ENCODE measurements around the gene HEXD.

Gene HEXD

GRCh38 chr17:82415336-82415735 is 2.8 kb upstream of the HEXD start:
- no peak for DNase-seq (ENCODE audit: low read depth)

DNA sequence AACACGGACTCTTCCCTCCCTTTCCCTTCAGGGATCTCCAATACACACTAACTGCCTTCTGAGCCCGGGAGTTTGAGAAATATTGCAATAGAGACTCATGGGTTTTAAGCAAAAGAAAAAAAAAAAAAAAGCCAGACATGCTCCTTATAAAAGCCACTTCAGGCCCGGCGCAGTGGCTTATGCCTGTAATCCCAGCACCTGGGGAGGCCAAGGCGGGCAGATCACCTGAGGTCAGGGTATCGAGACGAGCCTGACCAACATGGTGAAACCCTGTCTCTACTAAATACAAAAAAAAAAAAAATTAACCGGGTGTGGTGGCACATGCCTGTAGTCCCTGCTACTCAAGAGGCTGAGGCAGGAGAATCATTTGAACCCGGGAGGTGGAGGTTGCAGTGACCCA is 2.4 kb upstream of the HEXD start:
- no peak for DNase-seq (ENCODE audit: low read depth)

DNA sequence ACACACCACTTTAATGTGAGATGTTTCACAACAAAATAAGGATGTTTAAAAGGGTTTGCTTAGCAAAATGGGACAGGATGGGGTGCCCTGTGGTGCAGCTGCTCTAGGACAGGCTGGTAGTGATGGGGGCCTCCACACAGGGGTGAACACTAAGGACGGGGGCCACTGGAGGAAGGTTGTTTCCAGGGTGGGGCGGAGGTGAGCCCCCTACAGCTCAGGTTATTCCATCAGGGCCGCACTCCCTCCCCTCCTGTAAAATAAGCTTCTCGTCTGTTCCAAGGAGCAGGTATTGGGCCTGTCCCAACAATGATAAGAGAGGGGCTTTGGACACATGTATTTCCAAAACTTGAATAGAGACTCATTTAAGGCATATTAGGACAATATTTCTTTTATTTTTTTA is 1.9 kb upstream of the HEXD start:
- no peak for DNase-seq (ENCODE audit: low read depth)

GRCh38 chr17:82416771-82417170 is 1.4 kb upstream of the HEXD start:
- no peak for DNase-seq (ENCODE audit: low read depth)

DNA sequence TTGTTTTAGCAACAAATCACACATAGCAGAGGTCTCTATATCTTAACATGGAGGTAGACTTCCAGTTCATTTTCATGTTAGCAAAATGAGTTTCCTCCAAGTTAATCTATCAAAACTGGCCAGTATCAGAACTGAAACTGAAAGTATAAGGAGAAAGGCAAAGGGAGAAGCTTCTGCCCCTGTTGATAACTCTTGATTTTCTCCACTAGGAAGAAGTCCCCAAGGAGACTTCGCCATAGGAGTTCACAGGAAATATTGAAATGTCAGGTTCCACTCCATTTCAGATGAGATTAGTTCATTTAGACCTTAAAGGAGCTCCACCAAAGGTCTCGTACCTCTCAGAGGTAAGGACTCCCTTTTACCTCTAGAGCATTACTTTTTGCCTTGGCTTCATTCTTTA is 1.4 kb downstream of the HEXD start:
- no peak for DNase-seq (ENCODE audit: low read depth)

GRCh38 chr17:82424001-82424862 is 6.1 kb downstream of the HEXD start:
- peak; percentile 34 for DNase-seq (ENCODE audit: low read depth)

GRCh38 chr17:82424863-82425159 is 6.7 kb downstream of the HEXD start:
- DNase-seq (ENCODE audit: low read depth), result no peak

DNA sequence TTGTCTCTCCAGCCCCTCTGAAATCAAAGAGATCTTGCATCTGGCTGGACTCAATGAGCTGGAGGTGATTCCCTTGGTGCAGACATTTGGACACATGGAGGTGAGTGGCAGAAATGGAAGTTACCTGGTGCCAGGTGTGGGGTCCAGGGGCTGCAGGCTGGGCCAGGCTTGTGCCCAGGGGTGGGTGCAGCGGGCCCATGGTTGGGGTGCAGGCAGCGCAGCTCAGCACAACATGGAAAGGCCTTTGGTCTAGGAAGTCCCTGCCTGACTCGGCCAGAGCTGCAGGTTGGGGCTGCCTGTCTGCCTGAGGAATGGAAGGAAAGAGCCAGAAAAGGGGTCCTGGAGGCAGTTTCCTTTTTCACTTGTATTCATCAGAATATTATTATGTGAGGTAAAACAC is 10.4 kb downstream of the HEXD start:
- no peak for DNase-seq (ENCODE audit: low read depth)

DNA sequence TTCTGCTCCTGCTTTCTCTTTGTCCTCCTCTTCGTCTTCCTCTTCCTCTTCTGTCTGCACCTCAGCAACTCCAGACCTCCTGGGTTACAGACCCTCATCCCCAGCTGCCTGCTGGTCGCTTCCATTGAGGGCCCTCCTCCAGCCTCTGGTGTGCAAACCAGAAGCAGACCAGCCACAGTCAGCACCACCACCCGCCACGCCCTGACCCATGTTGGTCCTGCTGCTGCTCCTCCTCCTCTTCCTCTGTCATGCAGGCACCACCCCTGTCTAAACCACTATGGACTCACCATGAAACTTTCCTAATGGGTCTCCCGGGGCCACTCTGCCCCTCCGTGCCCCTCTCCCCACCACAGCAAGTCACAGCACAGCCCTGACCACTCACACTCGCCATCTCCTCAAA is 11.7 kb downstream of the HEXD start:
- no peak for DNase-seq (ENCODE audit: low read depth)

DNA sequence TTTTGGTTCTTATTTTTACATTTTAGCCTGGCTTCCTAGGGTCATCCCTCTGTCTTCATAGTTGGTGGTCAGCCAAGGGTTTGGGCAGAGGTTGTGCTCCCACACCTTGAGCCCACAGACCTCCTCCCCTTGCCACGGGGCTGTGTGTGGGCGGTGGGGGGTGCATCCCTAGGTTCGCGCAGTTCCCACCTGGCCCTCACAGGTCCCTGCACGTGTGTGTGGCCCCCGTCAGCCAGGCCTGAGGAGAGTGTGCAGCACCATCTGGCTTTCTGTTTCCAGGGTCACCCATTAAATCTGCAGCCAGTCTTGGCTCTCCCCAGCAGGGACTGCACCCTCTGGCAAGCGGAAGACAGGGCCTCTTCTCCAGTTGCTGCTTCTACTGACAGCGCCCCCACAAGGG is 13.9 kb downstream of the HEXD start:
- no peak for DNase-seq (ENCODE audit: low read depth)

DNA sequence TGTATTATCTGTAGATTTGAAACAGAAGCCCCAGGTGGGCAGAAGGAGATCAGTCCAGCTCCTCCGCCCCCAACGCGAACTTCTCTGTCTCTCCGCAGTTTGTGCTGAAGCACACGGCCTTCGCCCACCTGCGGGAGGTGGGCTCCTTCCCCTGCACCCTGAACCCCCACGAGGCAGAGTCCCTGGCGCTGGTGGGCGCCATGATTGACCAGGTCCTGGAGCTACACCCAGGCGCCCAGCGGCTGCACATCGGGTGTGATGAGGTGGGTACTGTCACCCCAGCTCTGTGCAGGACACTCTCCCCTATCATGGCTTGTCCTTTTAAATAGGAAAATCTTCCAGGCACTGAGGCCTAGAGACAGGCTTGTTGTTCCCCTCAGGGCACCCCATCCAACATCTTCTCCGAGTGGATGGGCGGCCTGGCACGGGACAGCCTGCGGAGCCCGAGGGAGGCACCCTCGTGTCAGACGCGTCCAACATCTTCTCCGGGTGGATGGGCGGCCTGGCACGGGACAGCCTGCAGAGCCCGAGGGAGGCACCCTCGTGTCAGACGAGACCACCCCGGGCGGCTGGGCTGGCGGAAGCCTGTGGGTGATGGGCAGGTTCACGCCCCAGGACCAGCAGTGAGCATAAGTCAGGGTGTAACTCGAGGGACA is 15.5 kb downstream of the HEXD start:
- DNase-seq (ENCODE audit: low read depth), result no peak

DNA sequence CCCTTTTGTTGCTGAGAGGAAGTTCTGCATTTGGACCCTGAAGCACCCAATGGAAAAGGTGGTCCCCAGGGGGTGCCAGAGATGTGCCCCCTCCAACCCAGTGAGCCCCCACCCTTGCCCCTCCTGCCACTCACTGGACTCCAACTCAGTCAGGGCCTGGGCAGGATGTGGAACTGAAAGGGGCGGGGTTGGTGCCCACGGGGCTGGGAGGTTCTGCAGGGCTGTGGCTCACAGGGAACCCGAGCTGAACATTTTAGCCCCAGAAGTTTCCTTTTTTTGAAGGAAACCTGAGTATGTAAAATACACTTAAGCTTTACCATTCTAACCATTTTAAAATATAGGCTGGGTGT is 16.0 kb downstream of the HEXD start:
- DNase-seq (ENCODE audit: low read depth), result no peak

DNA sequence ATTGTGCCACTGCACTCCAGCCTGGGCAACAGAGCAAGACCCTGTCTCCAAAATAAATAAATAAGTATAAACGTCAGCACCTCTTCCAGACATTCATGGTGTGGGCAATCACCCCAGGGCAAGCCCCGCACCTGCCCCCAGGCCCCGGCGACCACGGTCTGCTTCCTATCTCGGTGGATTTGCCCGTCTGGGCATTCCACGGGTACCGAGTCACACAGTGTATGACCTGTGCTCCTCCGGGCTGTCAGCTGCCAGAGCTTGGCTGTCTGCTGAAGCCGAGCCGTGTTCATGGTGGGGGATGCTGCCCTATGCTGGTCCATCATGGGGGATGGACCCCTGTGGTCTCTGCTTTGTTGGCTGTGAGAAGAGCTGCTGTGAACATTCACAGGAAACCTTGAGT is 17.0 kb downstream of the HEXD start:
- no peak for DNase-seq (ENCODE audit: low read depth)

DNA sequence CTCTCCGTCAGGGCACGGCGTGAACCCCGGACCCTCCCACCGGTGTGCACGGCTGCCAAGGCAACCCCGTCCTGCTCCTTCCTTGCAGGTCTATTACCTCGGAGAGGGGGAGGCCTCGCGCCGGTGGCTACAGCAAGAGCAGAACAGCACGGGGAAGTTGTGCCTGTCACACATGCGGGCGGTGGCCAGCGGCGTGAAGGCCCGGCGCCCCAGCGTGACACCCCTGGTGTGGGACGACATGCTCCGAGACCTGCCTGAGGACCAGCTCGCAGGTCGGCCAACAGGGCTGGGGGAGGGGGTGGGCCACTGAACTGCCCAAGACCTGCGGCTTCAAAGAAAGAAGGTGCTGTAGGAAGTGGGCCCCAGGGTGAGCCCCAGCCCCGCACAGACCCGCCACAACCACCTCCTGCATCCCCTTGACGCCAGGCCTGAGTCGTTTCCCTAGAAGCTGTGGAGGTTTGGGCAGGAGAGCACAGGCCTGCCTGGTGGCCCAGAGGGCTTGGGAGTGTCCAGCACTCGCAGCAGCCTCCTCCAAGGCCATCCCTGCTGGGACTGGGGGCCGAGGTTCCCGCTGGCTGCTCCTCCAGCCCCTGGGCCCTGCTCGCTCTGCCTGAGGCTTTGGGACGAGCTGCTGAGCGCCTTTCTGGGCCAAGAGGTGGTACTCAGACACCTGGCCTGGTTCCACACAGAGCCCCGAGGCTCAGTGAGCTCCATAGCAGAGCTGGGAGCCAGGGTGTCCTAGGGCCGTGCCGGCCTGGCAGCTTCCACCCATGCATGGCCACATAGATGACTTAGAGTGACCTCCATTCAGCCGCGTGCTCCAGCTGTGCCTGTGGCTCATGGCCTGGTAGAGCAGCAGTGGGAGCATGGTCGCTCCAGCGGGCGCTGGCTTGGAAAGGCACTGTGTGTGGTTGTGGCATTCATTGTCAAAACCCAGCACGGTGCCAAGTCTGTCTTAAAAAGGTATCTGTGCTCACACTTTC is 17.7 kb downstream of the HEXD start:
- no peak for DNase-seq (ENCODE audit: low read depth)

GRCh38 chr17:82436601-82437324 is 18.6 kb downstream of the HEXD start:
- DNase-seq (ENCODE audit: low read depth), result no peak

GRCh38 chr17:82437325-82437668 is 19.1 kb downstream of the HEXD start:
- DNase-seq (ENCODE audit: low read depth), result no peak

GRCh38 chr17:82438401-82439193 is 20.4 kb downstream of the HEXD start:
- no peak for DNase-seq (ENCODE audit: low read depth)

GRCh38 chr17:82439194-82439828 is 21.2 kb downstream of the HEXD start:
- no peak for DNase-seq (ENCODE audit: low read depth)

DNA sequence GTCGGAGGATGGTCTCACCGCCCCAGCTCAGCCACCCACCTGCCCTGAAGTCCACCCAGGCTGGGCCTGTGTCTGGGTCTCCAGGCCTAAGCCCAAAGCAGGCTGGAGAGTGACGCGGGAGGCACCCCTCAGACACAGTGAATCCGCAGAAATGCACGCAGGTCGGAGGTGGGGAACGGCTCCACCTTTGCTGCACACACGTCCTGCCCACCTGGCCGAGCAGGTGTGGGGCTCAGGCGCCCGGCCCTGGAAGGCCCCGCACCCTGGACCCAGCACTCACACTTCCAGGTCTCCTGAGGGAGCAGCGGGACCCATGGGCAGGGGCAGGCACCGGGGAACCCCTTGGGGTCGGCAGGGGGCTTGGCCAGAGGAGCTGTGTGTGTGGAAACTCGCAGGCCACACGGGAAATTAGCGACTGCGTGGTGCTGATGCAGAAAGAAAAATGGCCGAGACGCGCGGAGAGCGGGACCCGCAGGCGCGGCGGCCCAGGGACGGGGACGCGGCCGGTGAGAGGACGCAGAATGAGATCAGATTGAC is 21.8 kb downstream of the HEXD start:
- no peak for DNase-seq (ENCODE audit: low read depth)

GRCh38 chr17:82440469-82440981 is 22.4 kb downstream of the HEXD start:
- DNase-seq (ENCODE audit: low read depth), result no peak
